Smooth muscle cell (in vitro differentiated cells): Measurements from ENCODE around the gene HEATR3. TPM values are rescaled to one million over a fixed set of nuclear protein-coding genes. Genes with fewer than 3 reads are reported as not detected.
"Not testable (repeated sequence)": the region's sequence is repeated elsewhere in the genome, so short reads cannot be mapped to it uniquely, and the experiment has no call there.

Experiments
- DNase-seq: peaks from one replicate; lab custom pipeline; 2025; ENCODE audit not compliant: unreplicated experiment; lab: John Stamatoyannopoulos, UW
- H2AFZ ChIP-seq: fragments of 200-600 bp; sonication (generic); 2 replicates; pipeline ENCODE4 v1.6.0; 2016; ENCODE audit warnings: antibody characterized with exemption, low read depth, mild to moderate bottlenecking
- H3F3A ChIP-seq: fragments of 200-600 bp; sonication (generic); 2 replicates; pipeline ENCODE4 v1.6.0; 2017; ENCODE audit warnings: antibody characterized with exemption, low read depth
- H3K27ac ChIP-seq: fragments of 200-600 bp; sonication (generic); 2 replicates; pipeline ENCODE4 v1.5.1; 2016; ENCODE audit warnings: low read depth, mild to moderate bottlenecking
- H3K27me3 ChIP-seq: fragments of 200-600 bp; sonication (generic); 2 replicates; pipeline ENCODE4 v1.6.1; 2016; ENCODE audit warnings: low read depth, mild to moderate bottlenecking
- H3K36me3 ChIP-seq: fragments of 200-600 bp; sonication (generic); 2 replicates; pipeline ENCODE4 v1.5.1; 2016; ENCODE audit warnings: low read depth
- H3K4me1 ChIP-seq: fragments of 200-600 bp; sonication (generic); 2 replicates; pipeline ENCODE4 v1.5.1; 2016; ENCODE audit warnings: low read depth
- H3K4me2 ChIP-seq: fragments of 200-600 bp; sonication (generic); 2 replicates; pipeline ENCODE4 v1.6.0; 2016; ENCODE audit warnings: mild to moderate bottlenecking
- H3K4me3 ChIP-seq: fragments of 200-600 bp; sonication (generic); 2 replicates; pipeline ENCODE4 v1.5.1; 2016; ENCODE audit warnings: mild to moderate bottlenecking
- H3K79me2 ChIP-seq: fragments of 200-600 bp; sonication (generic); 2 replicates; pipeline ENCODE4 v1.6.0; 2016; ENCODE audit warnings: low read depth, mild to moderate bottlenecking
- H3K9ac ChIP-seq: fragments of 200-600 bp; sonication (generic); 2 replicates; pipeline ENCODE4 v1.6.0; 2016; ENCODE audit warnings: low read depth
- H3K9me3 ChIP-seq: fragments of 200-600 bp; sonication (generic); replicated peaks from 2 replicates; pipeline ENCODE4 v1.5.1; 2016; ENCODE audit warnings: low read depth
- H4K20me1 ChIP-seq: fragments of 200-600 bp; sonication (generic); 2 replicates; pipeline ENCODE4 v1.6.0; 2016; ENCODE audit warnings: low read depth
- CTCF ChIP-seq: fragments of 200-600 bp; sonication (generic); IDR thresholded peaks from 2 replicates; pipeline ENCODE4 v1.5.1; 2017; ENCODE audit warnings: borderline replicate concordance, mild to moderate bottlenecking, antibody characterized with exemption; ENCODE audit not compliant: insufficient read depth, poor library complexity, severe bottlenecking
- WGBS: methylation state at CpG from one replicate; pipeline ENCODE4 v1.1.7; 2016; ENCODE audit warnings: low lambda C conversion rate; 5-methylcytosine and 5-hydroxymethylcytosine counted together
- polyA plus RNA-seq: library from polyadenylated mRNA; unstranded; fragments of >200 nt; fragmentation: Nextera tagmentation; extraction: Ambion mirVana; gene quantifications from 2 replicates; pipeline ENCODE4 v1.2.1, GENCODE V29; 2016
- total RNA-seq: library from RNA; depleted of rRNA; stranded (reverse); fragments of >200 nt; gene quantifications from 2 replicates; pipeline ENCODE4 v1.2.3, GENCODE V29; 2014

Gene HEATR3
- total and polyA plus RNA-seq, 2 experiments from 2014 or later, result 3.6 to 9.1 TPM

DNA sequence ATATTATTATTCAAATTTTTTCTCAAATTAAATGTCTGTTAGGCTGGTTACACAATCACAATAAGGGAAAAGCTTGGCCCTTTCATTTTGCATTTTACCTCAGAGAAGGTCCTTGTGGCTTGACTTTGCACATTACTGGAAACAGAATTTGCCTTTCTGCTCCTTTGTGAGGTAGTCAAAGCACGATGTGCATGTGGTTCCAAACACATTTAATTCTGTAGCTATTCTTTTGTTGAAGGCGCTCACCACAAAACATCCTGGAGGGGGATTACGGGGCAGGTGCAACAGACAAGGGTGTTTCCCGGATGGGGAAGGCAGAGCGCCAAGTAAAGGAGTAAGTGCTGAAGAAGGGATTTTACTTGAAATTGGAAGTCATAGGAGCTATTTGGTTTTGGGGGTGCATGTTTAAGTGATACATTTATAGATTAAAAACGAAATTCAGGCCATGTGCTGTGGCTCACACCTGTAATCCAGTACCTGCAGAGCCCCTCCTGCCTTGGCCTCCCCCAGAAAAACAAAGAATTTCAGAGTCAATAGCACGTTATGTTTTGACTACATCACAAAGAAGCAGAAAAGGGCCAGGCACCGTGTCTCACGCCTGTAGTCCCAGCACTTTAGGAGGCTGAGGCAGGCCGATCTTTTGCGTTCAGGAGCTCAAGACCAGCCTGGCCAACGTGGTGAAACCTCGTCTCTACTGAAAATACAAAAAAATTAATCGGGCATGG is 56.1 kb downstream of the HEATR3 start:
- no peaks in the 10 kb centered on the region for H3K4me1 ChIP-seq
- H4K20me1 ChIP-seq, result no peaks in the 10 kb centered on the region
- no peak overlapping the region for H3K27ac ChIP-seq
- no peak overlapping the region for H3K4me2 ChIP-seq
- TF ChIP-seq CTCF, result no peak
- DNase-seq, result no peak
- no peaks in the 10 kb centered on the region for H3K36me3 ChIP-seq
- no peaks in the 10 kb centered on the region for H3K9me3 ChIP-seq
- no peak overlapping the region for H3K9ac ChIP-seq
- H3F3A ChIP-seq, result no peaks in the 10 kb centered on the region
- WGBS, result 81% methylated on average over 14 of the region's 14 CpGs
- no peaks in the 10 kb centered on the region for H3K79me2 ChIP-seq
- no peak overlapping the region for H3K4me3 ChIP-seq
- no peak overlapping the region for H2AFZ ChIP-seq
- H3K27me3 ChIP-seq, result no peaks in the 10 kb centered on the region

DNA sequence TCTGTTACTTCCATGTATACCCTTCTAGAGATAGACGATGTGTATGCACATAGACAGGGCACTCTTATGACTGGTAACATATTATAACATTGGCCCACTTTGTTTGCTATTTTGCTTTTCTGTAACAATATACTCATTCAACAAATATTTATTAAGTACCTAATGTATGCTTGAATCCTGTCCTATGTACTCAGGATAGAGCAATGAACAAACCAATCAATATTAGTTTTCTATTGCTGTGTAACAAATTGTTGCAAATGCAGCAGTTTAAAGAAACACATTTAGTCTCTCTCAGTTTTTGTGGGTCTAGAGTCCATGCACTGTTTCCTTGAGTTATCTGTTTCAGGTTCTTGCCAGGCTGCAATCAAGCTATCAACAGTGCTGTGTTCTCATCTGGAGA is 57.6 kb downstream of the HEATR3 start:
- Histone ChIP-seq H3K9ac (no peak overlapping the region), H4K20me1 (no peaks in the 10 kb centered on the region), H3K27me3 (no peaks in the 10 kb centered on the region), H3K9me3 (no peaks in the 10 kb centered on the region), H3K79me2 (no peaks in the 10 kb centered on the region), H3K4me2 (no peak overlapping the region), H3K36me3 (no peaks in the 10 kb centered on the region), H3K27ac (no peak overlapping the region), H2AFZ (no peak overlapping the region), H3K4me3 (no peak overlapping the region), H3F3A (no peaks in the 10 kb centered on the region), H3K4me1 (no peaks in the 10 kb centered on the region)
- DNase-seq, result no peak
- WGBS, result 95% methylated on average over 1 of the region's 1 CpG
- TF ChIP-seq CTCF, result no peak

DNA sequence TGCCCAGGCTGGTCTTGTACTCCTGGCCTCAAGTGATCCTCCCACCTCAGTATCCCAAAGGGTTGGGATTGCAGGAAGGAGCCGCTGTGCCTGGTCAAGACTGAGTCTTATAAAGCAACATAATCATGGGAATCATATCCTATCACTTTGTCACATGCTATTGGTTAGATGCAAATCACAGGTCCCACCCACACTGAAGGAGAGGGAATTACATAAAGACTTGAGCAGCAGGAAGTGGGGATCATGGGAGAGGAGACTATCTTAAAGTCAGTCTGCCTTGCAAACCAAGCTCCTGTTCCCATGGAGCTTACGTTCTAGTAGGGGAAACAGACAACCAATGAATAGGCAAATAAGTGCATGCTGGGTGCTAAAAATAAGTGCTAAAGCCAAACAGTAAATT is 59.0 kb downstream of the HEATR3 start:
- Histone ChIP-seq H3K4me3 (no peak overlapping the region), H3K27ac (no peak overlapping the region), H3F3A (no peaks in the 10 kb centered on the region), H3K79me2 (no peaks in the 10 kb centered on the region), H3K36me3 (no peaks in the 10 kb centered on the region), H4K20me1 (no peaks in the 10 kb centered on the region), H3K4me1 (no peaks in the 10 kb centered on the region), H3K4me2 (no peak overlapping the region), H3K9ac (no peak overlapping the region), H2AFZ (no peak overlapping the region), H3K27me3 (no peaks in the 10 kb centered on the region), H3K9me3 (no peaks in the 10 kb centered on the region)
- no peak for TF ChIP-seq CTCF
- no peak for DNase-seq
- WGBS, result 86% methylated on average over 2 of the region's 2 CpGs

GRCh38 chr16:50126183-50126582 is 60.4 kb downstream of the HEATR3 start:
- Histone ChIP-seq H3K9me3 (no peaks in the 10 kb centered on the region), H3K4me2 (no peak overlapping the region), H3K79me2 (no peaks in the 10 kb centered on the region), H2AFZ (no peak overlapping the region), H3K9ac (no peak overlapping the region), H3F3A (no peaks in the 10 kb centered on the region), H3K27ac (no peak overlapping the region), H4K20me1 (no peaks in the 10 kb centered on the region), H3K4me1 (no peaks in the 10 kb centered on the region), H3K27me3 (no peaks in the 10 kb centered on the region), H3K4me3 (no peak overlapping the region), H3K36me3 (no peaks in the 10 kb centered on the region)
- WGBS, result 92% methylated on average over 4 of the region's 4 CpGs
- DNase-seq, result no peak
- no peak for TF ChIP-seq CTCF

GRCh38 chr16:50132571-50132970 is 66.8 kb downstream of the HEATR3 start:
- not testable (repeated sequence) for H3K4me1 ChIP-seq, H3K4me3 ChIP-seq, H3K9ac ChIP-seq, H3K36me3 ChIP-seq, H2AFZ ChIP-seq, H3K27me3 ChIP-seq, H3K27ac ChIP-seq, H4K20me1 ChIP-seq, H3K9me3 ChIP-seq, H3F3A ChIP-seq, DNase-seq, H3K79me2 ChIP-seq, H3K4me2 ChIP-seq
- 95% methylated on average over 7 of the region's 7 CpGs for WGBS
